Duodenal mucosa (tissue), 2 donors: ENCODE measurements around the gene GKAP1.

Experiments
- H3K27ac ChIP-seq: one replicate; pipeline ENCODE4 v1.7.0; 2013; ENCODE audit warnings: low read depth, low read length
- H3K27me3 ChIP-seq, 2 donors: one replicate each; pipeline ENCODE4 v1.7.0; 2013; ENCODE audit warnings: low read length in 2 of 2, control low read depth in 1 of 2; ENCODE audit not compliant: insufficient read depth in 2 of 2, control insufficient read depth in 1 of 2
- H3K36me3 ChIP-seq, 2 donors: one replicate each; pipeline ENCODE4 v1.7.0; 2013; ENCODE audit warnings: low read length in 2 of 2, control low read depth in 1 of 2; ENCODE audit not compliant: insufficient read depth in 2 of 2, control insufficient read depth in 1 of 2
- H3K4me1 ChIP-seq, 2 donors: one replicate each; pipeline ENCODE4 v1.7.0; 2013; ENCODE audit warnings: low read length in 2 of 2, control low read depth in 1 of 2; ENCODE audit not compliant: insufficient read depth in 2 of 2, control insufficient read depth in 1 of 2
- H3K4me3 ChIP-seq, 2 donors: one replicate each; pipeline ENCODE4 v1.7.0; 2013; ENCODE audit warnings: low read length in 2 of 2, low read depth in 1 of 2
- H3K9ac ChIP-seq, 2 donors: one replicate each; pipeline ENCODE4 v1.7.0; 2013; ENCODE audit warnings: low read length in 2 of 2, low read depth in 1 of 2
- H3K9me3 ChIP-seq, 2 donors: one replicate each; pipeline ENCODE4 v1.7.0; 2013; ENCODE audit warnings: low read length in 2 of 2, control low read depth in 1 of 2; ENCODE audit not compliant: control insufficient read depth in 1 of 2

GKAP1 gene

DNA sequence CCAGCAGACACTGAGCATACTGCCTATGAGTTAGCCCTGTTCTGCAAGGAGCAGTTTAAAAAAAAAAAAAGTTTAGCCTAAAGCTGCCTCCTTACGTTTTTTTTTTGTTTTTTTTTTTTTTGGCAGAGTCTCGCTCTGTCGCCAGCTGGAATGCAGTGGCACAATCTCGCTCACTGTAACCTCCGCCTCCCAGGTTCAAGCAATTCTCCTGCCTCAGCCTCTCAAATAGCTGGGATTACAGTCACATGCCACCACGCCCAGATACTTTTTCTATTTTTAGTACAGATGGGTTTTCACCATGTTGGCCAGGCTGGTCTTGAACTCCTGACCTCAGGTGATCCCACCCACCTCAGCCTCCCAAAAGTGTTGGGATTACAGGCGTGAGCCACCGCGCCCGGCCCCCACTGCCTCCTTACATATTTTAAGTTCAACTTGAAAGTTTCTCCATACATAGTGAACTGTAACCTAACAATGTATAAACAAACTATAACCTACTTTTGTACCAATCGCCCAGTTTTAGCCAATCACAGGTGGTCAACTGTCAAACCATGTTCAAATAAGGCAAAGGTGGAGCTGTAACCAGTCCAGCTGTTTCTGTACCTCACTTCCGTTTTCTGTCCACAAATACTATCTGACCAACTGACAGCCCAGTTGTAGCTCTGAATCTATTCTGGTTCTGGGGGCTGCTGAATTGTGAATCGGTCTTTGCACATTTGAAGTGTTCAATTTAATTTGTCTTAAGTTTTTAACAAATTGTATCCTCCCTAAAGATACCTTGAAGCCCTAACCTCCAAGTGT, 17.1 kb downstream of the GKAP1 start:
- Histone ChIP-seq H3K9me3 (no peaks in the 10 kb centered on the region), H3K27me3 (no peaks in the 10 kb centered on the region), H3K9ac (no peak overlapping the region), H3K27ac (no peak overlapping the region), H3K4me1 (no peaks in the 10 kb centered on the region), H3K36me3 (peaks cover 3 to 10% of the 10 kb centered on the region in 2 donors), H3K4me3 (no peak overlapping the region)

DNA sequence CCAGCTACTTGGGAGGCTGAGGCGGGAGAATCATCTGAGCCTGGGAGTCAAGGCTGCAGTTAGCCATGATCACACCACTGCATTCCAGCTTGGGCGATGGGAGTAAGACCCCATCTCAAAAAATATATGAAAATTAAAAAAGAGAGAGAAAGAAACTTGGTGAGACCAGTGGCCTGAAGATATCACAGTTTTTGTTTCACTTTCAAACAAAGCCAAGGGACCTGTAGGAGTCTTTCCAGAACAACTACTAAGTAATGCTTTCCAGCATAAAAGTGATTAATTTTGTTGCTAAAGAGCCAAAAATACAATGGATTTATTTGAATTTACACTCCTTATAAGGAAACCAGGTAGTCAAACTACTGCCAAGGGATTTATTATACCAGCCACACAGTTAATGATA, 23.5 kb downstream of the GKAP1 start:
- Histone ChIP-seq H3K4me3 (no peak overlapping the region), H3K9ac (no peak overlapping the region), H3K27me3 (no peaks in the 10 kb centered on the region), H3K36me3 (peaks cover 3 to 9% of the 10 kb centered on the region in 2 donors), H3K9me3 (no peaks in the 10 kb centered on the region), H3K4me1 (no peaks in the 10 kb centered on the region), H3K27ac (no peak overlapping the region)

DNA sequence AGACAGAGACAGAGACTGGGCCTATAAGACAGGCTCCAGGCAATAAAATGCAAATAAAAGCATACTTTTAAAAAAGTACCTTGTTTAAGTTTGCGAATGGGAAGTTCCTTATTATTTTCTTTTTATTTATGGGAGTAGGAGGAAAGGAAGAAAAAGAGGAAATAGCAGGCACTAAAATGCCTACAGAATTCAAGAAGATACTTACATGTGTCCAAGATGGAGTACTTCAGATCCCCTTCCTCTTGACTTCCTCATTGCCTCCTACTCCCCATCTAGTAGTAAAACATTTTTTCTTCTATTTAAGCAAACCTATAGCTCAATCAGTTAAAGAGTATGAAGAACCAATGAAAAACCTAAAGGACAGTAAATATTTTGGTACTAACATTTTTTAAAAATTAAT, 24.8 kb downstream of the GKAP1 start:
- no peaks in the 10 kb centered on the region for H3K27me3 ChIP-seq
- H3K4me1 ChIP-seq = no peaks in the 10 kb centered on the region
- no peak overlapping the region for H3K4me3 ChIP-seq
- no peaks in the 10 kb centered on the region for H3K9me3 ChIP-seq
- no peak overlapping the region for H3K9ac ChIP-seq
- no peak overlapping the region for H3K27ac ChIP-seq
- H3K36me3 ChIP-seq = peaks cover 0 to 6% of the 10 kb centered on the region in 2 donors

DNA sequence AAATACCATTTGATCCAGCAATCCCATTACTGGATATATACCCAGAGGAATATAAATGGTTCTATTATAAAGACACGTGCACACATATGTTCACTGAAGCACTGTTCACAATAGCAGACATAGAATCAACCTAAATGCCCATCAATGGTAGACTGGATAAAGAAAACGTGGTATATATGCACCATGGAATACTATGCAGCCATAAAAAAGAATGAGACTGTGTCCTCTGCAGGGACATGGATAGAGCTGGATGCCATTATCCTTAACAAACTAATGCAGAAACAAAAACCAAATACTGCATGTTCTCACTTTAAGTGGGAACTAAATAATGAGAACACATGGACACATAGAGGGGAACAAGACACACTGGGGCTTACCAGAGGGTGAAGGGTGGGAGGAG, 39.4 kb downstream of the GKAP1 start:
- no peak overlapping the region for H3K4me3 ChIP-seq
- no peaks in the 10 kb centered on the region for H3K27me3 ChIP-seq
- no peaks in the 10 kb centered on the region for H3K36me3 ChIP-seq
- H3K9ac ChIP-seq = no peak overlapping the region
- H3K27ac ChIP-seq = no peak overlapping the region
- no peaks in the 10 kb centered on the region for H3K9me3 ChIP-seq
- no peaks in the 10 kb centered on the region for H3K4me1 ChIP-seq

DNA sequence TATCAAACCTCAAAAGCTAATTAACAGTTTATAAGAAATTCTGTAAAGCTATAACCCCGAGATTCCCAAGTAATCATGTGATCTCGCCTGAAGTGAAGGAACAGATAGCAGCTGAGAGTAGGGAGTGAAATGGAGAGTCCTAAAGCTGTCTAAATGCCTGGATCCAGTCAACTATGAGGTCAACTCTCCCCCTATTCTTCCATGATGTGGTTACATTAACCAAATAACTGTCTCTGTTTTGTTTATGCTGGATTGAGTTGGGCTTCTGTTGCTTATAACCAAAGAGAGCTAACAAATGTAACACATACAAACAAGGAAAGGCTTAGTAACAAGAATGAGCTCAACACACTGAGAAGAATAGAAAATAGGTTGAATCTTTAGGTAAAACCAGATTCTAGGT, 41.6 kb downstream of the GKAP1 start:
- Histone ChIP-seq H3K27ac (no peak overlapping the region), H3K9ac (no peak overlapping the region), H3K4me3 (no peak overlapping the region), H3K36me3 (no peaks in the 10 kb centered on the region), H3K9me3 (no peaks in the 10 kb centered on the region), H3K27me3 (no peaks in the 10 kb centered on the region), H3K4me1 (no peaks in the 10 kb centered on the region)

DNA sequence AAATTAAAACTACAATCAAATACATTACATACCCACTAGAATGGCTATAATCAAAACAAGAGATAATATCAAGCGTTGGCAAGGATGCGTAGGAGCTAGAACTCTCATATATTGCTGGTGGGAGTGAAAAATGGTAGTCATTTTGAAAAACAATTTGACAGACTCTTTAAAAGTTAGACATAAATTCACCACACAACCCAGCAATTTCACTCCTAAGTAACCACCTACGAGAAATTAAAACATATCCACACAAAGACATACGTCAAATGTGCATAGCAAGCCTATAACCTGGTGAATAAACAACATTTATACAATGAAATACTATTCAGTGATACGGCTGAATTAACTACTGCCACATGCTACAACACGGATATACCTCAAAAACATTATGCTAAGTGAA, 44.7 kb downstream of the GKAP1 start:
- H3K4me1 ChIP-seq = no peaks in the 10 kb centered on the region
- H3K36me3 ChIP-seq = no peaks in the 10 kb centered on the region
- H3K27ac ChIP-seq = no peak overlapping the region
- H3K4me3 ChIP-seq = no peak overlapping the region
- no peaks in the 10 kb centered on the region for H3K9me3 ChIP-seq
- H3K9ac ChIP-seq = no peak overlapping the region
- H3K27me3 ChIP-seq = no peaks in the 10 kb centered on the region

DNA sequence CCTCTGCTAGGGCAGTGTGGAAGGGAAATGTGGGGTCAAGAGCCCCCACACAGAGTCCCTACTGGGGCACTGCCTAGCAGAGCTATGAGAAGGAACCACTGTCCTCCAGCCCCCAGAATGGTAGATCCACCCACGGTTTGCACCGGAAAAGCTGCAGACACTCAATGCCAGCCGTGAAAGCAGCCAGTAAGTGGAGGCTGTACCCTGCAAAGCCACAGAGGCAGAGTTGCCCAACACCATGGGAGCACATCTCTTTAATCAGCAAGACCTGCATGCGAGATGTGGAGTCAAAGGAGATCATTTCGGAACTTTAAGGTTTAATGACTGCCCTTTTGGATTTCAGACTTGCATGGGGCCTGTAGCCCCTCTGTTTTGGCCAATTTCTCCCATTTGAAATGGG, 52.2 kb downstream of the GKAP1 start:
- no peak overlapping the region for H3K4me3 ChIP-seq

DNA sequence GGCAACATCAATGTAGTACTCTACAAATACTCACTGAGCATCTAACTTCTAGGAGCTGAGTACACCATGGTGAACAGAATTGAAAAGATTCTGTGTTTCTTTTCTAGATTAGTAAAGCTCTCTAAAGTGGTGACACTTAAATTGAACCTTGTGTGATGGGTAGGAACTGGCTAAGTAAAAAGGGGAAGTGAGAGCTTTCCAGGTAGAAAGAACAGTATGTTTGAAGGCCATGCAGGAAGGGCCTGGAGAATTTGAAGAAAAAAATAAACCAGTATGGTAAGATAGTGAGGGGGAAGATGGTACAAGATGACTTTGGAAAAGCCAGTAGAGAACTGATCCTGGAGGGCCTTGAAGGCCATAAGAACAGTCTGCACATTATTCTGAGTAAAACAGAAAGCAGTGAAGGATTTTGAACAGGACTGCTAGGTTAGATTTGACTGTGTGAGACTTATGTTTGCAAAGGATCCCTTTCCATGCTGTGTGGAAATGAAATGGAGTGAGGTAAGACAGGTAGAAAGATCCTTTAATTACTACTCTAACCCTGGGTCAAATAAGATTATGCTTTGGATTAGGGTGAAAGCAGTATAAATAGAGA, 63.1 kb downstream of the GKAP1 start:
- Histone ChIP-seq H3K4me3 (no peak overlapping the region), H3K9ac (no peak overlapping the region), H3K27me3 (no peaks in the 10 kb centered on the region), H3K27ac (no peak overlapping the region), H3K4me1 (no peaks in the 10 kb centered on the region), H3K36me3 (peaks cover 0 to 11% of the 10 kb centered on the region in 2 donors), H3K9me3 (no peaks in the 10 kb centered on the region)

More for the DNA sequence above, 52.2 kb downstream of the GKAP1 start:
- Histone ChIP-seq H3K36me3 (no peaks in the 10 kb centered on the region), H3K9me3 (no peaks in the 10 kb centered on the region), H3K27ac (no peak overlapping the region), H3K27me3 (no peaks in the 10 kb centered on the region), H3K9ac (no peak overlapping the region), H3K4me1 (no peaks in the 10 kb centered on the region)

DNA sequence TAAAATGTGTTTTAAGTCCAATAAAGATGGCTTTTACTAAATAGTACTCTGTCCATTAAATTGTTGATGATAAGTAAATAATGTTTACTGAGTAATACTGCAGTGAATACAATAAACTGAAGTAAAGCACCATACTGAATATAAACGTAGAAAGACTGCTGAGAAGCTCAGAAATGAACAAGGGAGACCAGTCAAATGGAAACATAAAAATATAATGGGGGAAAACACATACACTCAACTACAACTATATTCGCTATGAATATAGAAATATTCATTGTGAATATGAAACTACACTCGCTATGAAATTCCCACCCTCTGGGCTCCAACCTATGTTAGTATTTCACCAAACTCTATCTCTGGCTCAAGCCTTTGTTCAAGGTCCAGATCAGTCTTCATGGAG, 67.9 kb downstream of the GKAP1 start:
- Histone ChIP-seq H3K27me3 (no peaks in the 10 kb centered on the region), H3K4me3 (no peak overlapping the region), H3K9ac (no peak overlapping the region), H3K27ac (no peak overlapping the region), H3K4me1 (no peaks in the 10 kb centered on the region), H3K36me3 (peaks cover 0 to 11% of the 10 kb centered on the region in 2 donors), H3K9me3 (no peaks in the 10 kb centered on the region)

DNA sequence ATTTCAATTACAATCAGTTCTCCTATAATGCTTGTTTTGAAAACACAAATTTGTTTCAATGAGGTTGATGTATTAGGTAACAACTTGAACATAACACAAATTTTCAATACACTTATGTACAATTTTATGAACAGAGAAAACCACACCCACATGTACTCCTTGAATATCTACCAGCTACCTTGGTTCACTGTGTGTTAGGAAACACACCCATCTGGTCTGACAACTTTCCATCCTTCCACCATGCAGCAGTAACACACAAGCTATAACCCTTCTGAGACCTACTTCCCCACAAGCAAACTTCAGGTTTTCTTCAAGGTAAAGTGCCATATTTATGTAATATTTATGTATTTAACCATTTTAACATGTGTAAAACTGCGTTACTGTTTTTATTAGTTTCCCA, 73.4 kb downstream of the GKAP1 start:
- Histone ChIP-seq H3K9ac (no peak overlapping the region), H3K4me1 (no peaks in the 10 kb centered on the region), H3K9me3 (no peaks in the 10 kb centered on the region), H3K36me3 (peaks cover 0 to under 1% of the 10 kb centered on the region in 2 donors), H3K27me3 (no peaks in the 10 kb centered on the region), H3K4me3 (no peak overlapping the region), H3K27ac (no peak overlapping the region)
